ENCODE data around the gene RSPRY1.

The RSPRY1 gene

DNA sequence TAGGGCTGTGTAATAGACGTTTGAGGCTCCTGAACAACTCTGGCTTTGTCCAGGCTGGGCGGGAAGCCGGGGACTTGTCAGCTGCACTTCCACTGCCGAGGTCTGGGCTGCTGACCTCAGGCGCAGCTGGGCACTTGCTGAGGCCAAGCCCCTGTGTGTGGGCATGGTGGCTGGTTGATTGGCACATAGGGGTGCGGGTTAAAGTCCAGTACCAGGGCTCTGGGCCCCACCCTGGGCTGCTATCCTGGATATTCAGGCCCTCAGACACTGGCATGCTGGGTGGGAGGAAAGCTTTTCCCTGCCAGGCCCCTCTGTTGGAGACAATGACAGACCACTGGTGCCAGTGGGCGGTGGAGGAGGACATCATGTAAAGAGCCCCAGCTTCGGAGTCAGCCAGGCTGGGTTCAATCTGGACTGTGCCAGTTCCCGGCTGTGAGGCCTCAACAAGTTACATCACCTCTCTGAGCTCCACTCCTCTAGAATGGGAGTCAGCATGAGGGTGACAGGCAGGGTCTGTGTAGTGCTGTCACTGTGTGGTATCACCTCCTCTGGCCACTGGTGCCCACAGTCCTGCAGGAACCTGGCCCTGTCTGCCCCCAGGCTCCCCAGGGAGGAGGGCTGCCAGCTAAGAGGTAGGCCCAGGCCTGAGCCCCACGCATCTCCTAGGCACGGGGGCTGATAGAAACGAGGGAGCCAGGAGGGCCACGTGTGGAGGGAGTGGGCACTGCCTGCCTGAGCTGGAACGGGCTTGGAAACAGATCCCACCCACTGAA, 42.8 kb upstream of the RSPRY1 start:
- TF ChIP-seq CTCF (IDR thresholded peaks at IDR 0.05; ENCODE audit: low read depth, low read length) = no peak
- DNase-seq (ENCODE audit: extremely low read depth, low read depth) = no peak

DNA sequence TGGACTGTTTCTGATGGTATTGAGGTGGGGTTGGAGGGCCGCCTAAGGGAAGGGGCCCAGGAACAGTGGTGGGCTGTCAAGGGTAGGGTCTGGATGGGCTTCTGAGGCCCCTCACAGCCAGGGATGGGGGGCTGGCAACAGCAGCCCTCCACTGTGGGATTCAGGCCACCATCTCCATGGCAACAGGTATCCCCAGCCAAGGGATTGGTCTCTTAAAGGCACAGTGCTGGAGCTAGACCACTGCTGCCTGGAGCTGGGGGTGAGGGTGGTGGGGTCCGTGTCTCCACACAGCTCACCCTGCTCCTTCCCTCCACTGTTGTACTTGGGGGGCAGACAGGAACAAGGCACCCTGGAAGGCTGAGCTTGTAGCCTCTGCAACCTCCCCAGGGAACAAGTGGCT, 42.1 kb upstream of the RSPRY1 start:
- DNase-seq (ENCODE audit: extremely low read depth, low read depth) = no peak
- no peak for TF ChIP-seq CTCF (IDR thresholded peaks at IDR 0.05; ENCODE audit: low read depth, low read length)

DNA sequence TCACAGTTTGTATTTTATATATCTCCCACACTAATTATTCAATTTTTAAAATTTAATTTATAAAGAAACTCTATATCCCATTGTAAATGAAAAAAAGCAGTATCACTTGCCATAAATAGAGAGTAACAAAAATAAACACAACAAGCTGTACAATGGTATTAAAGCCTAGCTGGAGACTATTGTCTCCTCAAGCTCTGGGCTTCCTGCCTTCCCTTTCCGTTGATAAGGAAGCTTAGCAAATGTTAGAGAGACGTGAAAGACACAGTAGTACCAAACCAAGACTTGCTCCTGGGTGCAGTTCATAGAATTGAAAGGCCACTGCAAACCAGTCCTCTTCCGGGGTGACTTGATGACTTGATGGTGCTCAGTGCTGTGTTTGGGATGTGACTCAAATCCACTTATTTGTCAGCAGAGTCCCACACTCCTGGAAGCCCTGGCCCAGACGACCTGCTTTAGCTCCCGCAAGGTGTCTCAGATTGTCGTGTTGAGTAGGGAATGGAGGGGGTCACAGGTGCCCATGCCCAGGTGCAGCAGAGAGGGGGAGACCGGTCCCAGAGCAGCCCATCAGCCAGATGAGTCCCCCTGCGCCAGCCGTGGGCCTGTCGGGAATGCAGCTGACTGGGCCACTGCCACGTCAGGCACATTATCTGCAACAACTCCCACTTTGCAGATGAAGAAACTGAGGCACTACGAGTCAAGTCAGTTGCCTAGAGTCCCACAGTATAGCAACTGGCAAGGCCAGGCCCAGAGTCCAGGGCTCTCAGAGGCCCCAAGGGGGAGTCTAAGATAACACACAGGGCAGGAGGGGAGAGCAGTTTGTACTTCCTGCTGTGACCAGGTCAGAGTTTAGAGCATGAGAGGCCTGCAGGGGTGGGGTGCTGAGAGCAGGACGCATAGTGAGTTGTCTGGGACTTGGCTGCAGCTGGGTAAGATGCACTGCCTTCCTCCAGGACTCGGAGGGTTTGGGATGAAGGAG, 40.8 kb upstream of the RSPRY1 start:
- TF ChIP-seq CTCF (IDR thresholded peaks at IDR 0.05; ENCODE audit: low read depth, low read length) = no peak

DNA sequence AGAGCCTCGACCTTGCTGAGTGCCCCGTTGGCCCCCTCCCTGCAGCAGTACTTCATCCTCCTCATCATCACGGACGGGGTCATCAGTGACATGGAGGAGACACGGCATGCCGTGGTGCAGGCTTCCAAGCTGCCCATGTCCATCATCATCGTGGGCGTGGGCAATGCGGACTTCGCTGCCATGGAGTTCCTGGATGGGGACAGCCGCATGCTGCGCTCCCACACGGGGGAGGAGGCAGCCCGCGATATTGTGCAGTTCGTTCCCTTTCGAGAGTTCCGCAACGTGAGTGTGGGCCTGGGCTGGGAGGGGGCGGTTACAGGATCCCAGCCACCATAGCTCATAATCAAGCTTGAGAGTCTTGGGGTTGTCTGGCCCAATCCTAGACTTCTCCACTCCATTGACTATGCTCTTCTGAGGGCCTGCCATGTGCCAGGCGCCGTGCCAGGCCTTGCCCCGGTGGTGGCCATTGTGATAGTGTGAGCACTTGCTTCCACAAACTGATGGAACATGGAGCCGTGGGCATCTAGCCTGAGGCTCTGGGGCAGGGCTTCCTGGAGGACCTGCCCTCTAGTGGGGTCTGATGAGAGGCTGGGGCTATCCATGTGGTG, 40.0 kb upstream of the RSPRY1 start:
- TF ChIP-seq CTCF (IDR thresholded peaks at IDR 0.05; ENCODE audit: low read depth, low read length) = no peak
- DNase-seq (ENCODE audit: extremely low read depth, low read depth) = no peak

More for the DNA sequence above, 40.8 kb upstream of the RSPRY1 start:
- DNase-seq (ENCODE audit: extremely low read depth, low read depth) = no peak

- no peak for DNase-seq (ENCODE audit: extremely low read depth, low read depth)
- TF ChIP-seq CTCF (IDR thresholded peaks at IDR 0.05; ENCODE audit: low read depth, low read length) = no peak; the same call in 1 of the 2 replicates
These were observed 39.4 kb upstream of the RSPRY1 start for GRCh38 chr16:57146735-57147134.

DNA sequence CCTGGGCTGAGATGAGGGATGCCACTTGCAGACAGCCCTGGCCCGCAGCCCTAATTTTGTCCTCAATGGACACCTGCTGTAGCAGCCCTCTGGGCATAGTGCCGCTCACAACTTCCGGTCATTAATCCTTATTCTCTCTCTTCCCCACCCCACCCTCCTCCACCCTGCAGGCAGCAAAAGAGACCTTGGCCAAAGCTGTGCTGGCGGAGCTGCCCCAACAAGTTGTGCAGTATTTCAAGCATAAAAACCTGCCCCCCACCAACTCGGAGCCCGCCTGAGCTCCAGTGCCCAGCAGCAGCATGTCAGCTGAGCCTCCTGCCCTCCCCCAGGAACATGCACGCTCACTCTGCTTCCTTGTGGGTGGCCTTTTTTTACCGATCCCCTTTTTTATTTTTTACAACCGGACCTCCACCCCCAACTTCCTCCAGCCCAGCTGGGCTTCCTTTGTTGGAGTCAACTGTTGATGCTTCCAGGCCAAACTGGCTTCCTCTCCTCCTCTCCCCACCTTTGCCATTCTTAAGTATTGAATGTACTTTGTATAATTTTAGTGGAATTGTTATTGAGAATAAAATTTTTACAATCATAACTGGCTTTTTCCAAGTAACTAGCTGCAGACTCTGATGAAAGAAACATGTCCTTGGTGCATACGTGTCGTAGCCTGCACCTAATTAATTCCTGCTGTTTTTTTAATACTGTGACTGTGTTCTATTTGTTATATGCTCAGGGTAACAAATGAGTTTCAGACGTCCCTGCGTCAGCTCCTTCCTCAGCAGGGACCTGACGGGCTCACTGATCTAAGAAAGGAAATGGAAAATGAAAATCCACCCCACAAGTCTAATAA, 38.5 kb upstream of the RSPRY1 start:
- peak; percentile 53 for DNase-seq (ENCODE audit: extremely low read depth, low read depth)
- TF ChIP-seq CTCF (IDR thresholded peaks at IDR 0.05; ENCODE audit: low read depth, low read length) = no peak
